ENCODE data around the gene ATP6V1F. TPM values are rescaled to one million over a fixed set of nuclear protein-coding genes. Genes with fewer than 3 reads are reported as not detected.

Gene ATP6V1F
- total RNA-seq, 1 experiment from 2014 or later = 115 TPM

DNA sequence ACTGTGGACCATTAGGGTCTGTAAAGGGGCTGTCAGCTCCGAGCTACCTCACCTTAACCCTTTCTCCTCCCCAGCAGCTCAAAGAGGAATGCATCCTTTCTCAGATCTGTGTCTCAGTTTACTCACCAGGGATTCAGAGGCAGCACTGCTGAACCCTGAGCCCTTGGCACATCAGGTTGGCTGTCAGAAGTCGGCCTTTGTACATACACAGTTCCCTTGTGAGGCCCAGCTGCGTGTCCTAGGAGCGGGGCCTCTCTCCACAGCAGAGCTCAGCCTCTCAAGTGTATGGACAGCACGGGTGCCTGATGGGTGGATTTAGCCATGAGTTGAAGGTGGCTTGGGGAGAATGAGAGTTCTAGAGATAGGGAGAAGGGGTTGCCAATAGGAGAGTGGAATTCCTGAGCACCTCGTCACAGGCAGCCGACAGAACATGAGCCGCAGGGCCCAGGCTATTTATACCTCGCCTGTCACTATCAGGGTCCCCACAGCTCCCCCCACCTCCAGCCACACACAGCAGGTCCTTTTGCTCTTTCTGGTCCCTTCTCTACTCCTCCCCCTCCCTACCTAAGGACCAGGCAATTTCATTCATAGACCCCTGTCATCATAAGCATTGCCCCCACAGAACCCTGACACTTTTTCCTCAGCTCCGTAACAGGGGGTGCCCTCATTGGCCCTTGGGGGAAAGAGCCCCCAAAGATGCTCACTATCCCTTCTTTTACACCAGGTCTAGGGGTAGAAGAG is 34.5 kb upstream of the ATP6V1F start:
- peaks cover 24 to 39% of the 10 kb centered on the region in 2 experiments for H3K4me1 Mint-ChIP-seq
- no peak overlapping the region for H4K91ac ChIP-seq (ENCODE audit: insufficient read length, low read depth, low read length)
- no peak overlapping the region for H3K9ac ChIP-seq (ENCODE audit: extremely low read depth, insufficient read length, low read length)
- no peaks in the 10 kb centered on the region for H3K79me2 ChIP-seq (ENCODE audit: insufficient read depth, low read length)
- no peak overlapping the region for H2AFZ ChIP-seq (ENCODE audit: low read length)
- H3K27ac Mint-ChIP-seq = peak overlapping the region in 1 of 3 experiments; percentile 44; a peak in 1 of 7 replicates
- no peak overlapping the region for H2AK5ac ChIP-seq (ENCODE audit: insufficient read length, low read length)
- no peak overlapping the region for H3K23ac ChIP-seq (ENCODE audit: insufficient read length, low read depth, low read length)
- TF ChIP-seq, protein P1, sequence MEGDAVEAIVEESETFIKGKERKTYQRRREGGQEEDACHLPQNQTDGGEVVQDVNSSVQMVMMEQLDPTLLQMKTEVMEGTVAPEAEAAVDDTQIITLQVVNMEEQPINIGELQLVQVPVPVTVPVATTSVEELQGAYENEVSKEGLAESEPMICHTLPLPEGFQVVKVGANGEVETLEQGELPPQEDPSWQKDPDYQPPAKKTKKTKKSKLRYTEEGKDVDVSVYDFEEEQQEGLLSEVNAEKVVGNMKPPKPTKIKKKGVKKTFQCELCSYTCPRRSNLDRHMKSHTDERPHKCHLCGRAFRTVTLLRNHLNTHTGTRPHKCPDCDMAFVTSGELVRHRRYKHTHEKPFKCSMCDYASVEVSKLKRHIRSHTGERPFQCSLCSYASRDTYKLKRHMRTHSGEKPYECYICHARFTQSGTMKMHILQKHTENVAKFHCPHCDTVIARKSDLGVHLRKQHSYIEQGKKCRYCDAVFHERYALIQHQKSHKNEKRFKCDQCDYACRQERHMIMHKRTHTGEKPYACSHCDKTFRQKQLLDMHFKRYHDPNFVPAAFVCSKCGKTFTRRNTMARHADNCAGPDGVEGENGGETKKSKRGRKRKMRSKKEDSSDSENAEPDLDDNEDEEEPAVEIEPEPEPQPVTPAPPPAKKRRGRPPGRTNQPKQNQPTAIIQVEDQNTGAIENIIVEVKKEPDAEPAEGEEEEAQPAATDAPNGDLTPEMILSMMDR (conservative IDR thresholded peaks at IDR 0.05) = no peak
- no peak for DNase-seq
- H3K14ac ChIP-seq (ENCODE audit: insufficient read depth, low read length) = no peak overlapping the region
- no peak overlapping the region for H4K5ac ChIP-seq (ENCODE audit: insufficient read length, low read depth, low read length)
- H3K27ac ChIP-seq (ENCODE audit: insufficient read length, low read depth, low read length) = no peak overlapping the region
- no peak overlapping the region for H2BK15ac ChIP-seq (ENCODE audit: low read depth, low read length)
- H3K4me2 ChIP-seq (ENCODE audit: insufficient read depth, insufficient read length, low read length) = no peak overlapping the region
- H3K79me1 ChIP-seq (ENCODE audit: insufficient read depth, low read depth, low read length, poor library complexity, severe bottlenecking) = no peaks in the 10 kb centered on the region
- no peak overlapping the region for H3K56ac ChIP-seq (ENCODE audit: insufficient read length, low read depth, low read length)
- H3K4ac ChIP-seq (ENCODE audit: low read depth, low read length) = no peak overlapping the region
- no peak overlapping the region for H2BK12ac ChIP-seq (ENCODE audit: insufficient read length, low read depth, low read length)
- H4K8ac ChIP-seq (replicated peaks; ENCODE audit: insufficient read length, low read depth, low read length) = no peak overlapping the region
- no peak overlapping the region for H2BK5ac ChIP-seq (ENCODE audit: insufficient read length, low read length)
- no peaks in the 10 kb centered on the region for H3K9me3 Mint-ChIP-seq
- WGBS (ENCODE audit: extremely low coverage, insufficient read length, low lambda C conversion rate) = no CpG with 5 or more reads among the region's 10 CpGs
- peaks cover 45% of the 10 kb centered on the region for H3K27me3 Mint-ChIP-seq (ENCODE audit: low read depth)
- H3K18ac ChIP-seq (ENCODE audit: insufficient read length, low read depth, low read length) = no peak overlapping the region
- no peak overlapping the region for H2BK20ac ChIP-seq (ENCODE audit: low read depth, low read length, poor library complexity, severe bottlenecking)
- H3T11ph ChIP-seq (ENCODE audit: low read length) = no peak overlapping the region
- no peaks in the 10 kb centered on the region for H3K9me3 ChIP-seq (ENCODE audit: control insufficient read depth, low read depth, low read length)
- H2BK120ac ChIP-seq (ENCODE audit: low read depth, low read length, poor library complexity, severe bottlenecking) = no peak overlapping the region
- peaks cover 22% of the 10 kb centered on the region for H3K23me2 ChIP-seq (ENCODE audit: insufficient read length, low read depth, low read length, poor library complexity, severe bottlenecking)
- H4K20me1 ChIP-seq (ENCODE audit: control insufficient read depth, insufficient read depth, insufficient read length) = no peaks in the 10 kb centered on the region
- H3K36me3 Mint-ChIP-seq (ENCODE audit: insufficient read depth in 1 of 3, low read depth in 3 of 3) = no peaks in the 10 kb centered on the region
- H3K27me3 ChIP-seq (ENCODE audit: insufficient read depth, low read length) = peaks cover 11% of the 10 kb centered on the region; the same call in 1 of the 2 replicates
- H3K4me3 Mint-ChIP-seq = peak overlapping the region in 1 of 2 experiments; percentile 56; a peak in 2 of 5 replicates
- peaks cover 3% of the 10 kb centered on the region; the same call in 1 of the 2 replicates for H3K4me1 ChIP-seq (ENCODE audit: insufficient read depth, low read length)

All from H9 (cell line).